CD4-positive, alpha-beta T cell treated with Interleukin-4 for 1 hour (primary cell): ENCODE measurements around the gene C9orf78.

Experiments
- DNase-seq, 2 donors: peaks; one replicate each; pipeline ENCODE4 v3.0.0-alpha.2; 2020 to 2022

C9orf78 gene, protein sequence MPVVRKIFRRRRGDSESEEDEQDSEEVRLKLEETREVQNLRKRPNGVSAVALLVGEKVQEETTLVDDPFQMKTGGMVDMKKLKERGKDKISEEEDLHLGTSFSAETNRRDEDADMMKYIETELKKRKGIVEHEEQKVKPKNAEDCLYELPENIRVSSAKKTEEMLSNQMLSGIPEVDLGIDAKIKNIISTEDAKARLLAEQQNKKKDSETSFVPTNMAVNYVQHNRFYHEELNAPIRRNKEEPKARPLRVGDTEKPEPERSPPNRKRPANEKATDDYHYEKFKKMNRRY

DNA sequence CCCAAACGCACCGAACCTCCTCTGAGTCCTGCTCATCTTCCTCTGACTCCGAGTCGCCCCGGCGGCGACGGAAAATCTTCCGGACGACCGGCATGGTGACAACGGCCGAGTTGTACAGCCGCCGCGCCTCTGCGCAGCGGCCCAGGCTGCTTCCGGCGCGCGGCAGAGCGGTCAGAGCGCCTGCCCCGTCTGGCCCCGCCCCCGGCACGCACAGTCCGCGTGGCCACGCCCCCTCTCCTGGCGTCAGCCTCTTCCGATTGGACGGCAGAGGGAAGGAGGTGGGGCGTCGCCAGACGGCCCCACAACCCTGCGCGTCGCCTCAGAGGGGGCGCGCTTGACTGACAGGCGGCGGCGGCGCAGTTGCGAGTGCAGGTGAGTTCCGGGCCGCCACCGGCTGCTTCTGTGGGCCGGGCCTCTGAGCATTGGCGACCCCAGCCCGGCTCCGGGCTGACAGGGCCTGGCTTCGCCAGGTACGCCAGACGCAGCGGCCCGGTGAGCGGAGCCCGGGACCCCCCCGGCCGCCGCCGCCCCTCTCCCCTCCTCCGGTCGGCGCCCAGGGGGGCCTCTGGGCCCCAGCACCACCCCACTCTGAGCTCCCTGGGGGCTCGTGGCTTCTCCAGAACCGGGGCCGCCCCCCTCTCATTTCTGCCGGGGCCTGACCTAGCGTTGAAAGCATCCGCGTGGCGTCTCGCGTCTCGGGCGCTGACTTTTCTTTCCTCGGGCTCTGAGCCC, at the start of gene C9orf78, which contains the start of gene USP20:
C9orf78 (minus strand) TSS at position 148 of the 732 bp plus-strand sequence; CDS start at position 94, 54 bp downstream.
USP20 (plus strand) TSS at position 331 of the 732 bp plus-strand sequence. CDS start 17,098 bp downstream, outside the sequence.
- DNase-seq, result peak; percentile 96 to 97

DNA sequence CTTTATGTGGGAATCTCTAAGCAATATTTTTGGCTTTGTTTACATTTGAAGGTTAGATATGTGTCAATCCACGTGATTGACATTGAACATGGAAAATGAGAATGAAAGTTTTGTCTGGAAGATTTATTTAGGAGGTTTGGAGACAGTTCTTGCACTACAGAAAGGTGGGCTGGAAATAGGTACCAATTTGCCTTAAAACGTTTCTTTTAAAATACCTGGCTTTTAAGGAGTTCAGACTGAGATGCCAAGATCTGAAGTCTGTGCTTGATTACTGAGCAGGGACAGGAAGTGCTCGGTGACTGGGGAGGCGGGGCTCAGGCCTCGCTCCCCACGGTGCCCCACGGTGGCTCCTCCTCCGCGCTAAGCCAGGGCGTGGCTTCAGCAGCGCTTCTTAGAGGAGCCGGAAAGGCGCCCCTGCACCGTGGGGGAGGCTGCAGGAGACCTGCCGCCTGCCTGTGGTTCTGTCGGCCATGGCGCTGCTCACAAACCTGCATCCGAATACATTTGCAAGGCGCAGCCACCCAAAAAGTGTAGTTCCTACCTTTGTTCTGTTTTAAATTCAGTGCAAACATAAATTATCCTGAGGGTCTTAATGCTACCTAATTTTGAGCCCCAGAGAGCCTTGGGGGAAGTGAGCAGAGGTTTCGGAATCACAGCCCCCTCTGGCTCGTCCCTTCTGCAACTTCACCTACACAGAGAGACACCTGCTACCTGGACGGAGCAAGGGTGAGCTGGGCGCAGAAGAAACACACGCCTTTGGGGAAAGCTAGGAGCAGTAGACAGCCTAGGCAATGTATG, 49.3 kb upstream of the C9orf78 start:
- DNase-seq, result peak; percentile 95

DNA sequence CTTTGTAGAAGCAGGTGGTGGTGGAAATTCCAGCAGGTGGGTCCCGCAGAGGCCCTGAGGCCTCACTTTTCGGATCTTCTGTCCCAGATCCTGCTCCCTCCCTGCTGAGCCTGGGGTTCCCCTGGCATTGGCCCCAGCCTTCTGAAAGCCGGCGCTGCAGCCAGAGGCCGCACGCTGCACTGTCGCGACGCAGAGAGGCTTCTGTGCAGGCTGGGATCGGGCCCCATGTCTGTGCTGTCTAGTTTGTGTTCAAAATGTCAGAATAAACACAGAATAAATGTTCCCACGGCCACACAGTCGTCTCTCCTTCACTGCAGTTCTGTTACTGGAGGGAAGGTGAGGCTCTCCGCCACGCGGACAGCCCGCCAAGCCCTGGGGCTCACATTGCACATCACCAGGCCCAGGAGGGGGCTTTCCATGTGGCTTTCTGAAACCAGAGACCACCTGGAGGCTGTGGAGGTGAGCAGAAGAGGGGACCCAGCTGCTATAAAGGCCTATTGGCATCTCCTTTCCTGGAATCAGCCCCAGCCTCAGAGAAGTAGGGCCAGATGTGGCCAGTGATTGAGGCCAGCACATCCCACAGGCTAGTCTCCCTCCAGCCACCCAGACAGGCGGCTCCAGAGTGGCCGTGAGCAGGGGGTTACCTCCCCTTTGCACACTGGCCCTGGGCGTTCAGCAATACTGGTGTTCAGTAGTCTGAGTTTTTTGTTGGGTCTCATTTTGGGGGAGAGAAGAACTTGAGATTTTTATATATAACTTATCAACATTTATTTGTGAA, 46.7 kb upstream of the C9orf78 start:
- no peak for DNase-seq

DNA sequence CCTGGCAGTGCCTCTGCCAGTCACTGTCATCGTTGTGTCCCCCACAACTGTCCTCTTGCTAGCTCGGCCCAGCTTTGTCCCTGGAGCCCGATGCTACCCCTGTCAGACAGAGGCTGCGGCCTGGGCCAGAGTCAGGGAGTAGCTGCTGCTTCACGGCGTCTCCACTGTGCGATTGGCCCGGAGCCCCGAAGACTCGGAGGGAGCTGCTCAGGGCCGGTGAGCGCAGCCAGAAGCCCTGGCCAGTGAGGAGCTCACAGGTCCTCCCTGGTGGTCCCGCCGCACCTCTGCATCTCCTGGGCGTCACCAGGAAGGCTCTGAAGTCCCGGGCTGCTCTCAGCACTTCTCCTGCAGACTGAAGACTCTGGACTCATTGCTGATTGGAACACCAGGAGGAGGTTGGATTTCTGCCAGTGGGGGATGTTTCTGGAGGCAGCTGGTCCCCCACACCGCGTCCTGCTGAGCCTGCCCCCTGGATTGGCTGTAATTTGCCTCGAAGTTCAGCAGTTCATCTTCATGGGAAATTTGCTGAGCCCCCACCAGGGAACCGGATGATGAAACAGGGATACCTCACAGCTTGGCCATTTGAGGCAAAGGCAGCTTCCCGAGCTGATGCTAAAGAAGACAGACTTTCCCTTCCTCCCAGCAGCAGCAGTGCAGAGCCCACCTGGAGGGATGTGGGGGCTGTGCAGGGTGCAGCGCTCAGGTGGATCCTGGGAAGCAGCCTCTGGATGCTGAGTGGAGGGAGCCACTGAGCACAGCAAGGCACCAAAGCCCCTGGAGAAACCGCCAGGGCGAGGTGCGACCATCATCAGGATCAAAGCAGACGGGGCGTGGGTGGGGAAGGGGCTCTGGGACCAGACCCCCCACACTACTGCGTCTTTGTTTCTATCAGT, 45.8 kb upstream of the C9orf78 start:
- DNase-seq, result no peak

DNA sequence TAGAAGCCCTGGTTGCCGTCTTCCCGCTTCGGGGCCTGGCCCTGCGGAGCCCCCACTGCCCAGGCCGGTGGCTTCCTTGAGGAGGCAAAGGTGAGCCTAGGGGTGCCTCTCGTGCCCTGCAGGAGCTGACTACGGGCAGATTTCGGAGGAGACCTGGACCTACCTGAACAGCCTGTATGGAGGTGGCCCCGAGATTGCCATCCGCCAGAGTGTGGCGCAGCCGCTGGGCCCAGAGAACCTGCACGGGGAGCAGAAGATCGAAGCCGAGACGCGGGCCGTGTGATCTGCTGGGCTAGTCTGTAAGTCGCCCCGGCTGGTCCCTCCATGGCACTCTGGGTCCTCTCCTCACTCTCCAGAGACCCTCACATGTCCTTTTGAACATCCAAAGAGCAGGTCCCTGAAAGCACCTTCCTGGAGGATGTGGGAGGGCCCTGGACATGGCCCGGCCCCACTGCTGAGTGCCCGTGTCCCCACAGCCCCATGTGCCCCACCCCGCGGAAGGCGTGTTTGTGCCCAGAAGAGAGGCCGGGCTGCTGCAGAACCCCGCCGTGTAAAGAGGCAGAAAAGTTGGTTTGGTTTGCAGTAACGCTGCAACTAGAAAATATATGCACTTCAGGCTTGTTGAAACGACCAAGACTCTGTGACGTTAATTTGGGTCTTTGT, 45.0 kb upstream of the C9orf78 start:
- no peak for DNase-seq

DNA sequence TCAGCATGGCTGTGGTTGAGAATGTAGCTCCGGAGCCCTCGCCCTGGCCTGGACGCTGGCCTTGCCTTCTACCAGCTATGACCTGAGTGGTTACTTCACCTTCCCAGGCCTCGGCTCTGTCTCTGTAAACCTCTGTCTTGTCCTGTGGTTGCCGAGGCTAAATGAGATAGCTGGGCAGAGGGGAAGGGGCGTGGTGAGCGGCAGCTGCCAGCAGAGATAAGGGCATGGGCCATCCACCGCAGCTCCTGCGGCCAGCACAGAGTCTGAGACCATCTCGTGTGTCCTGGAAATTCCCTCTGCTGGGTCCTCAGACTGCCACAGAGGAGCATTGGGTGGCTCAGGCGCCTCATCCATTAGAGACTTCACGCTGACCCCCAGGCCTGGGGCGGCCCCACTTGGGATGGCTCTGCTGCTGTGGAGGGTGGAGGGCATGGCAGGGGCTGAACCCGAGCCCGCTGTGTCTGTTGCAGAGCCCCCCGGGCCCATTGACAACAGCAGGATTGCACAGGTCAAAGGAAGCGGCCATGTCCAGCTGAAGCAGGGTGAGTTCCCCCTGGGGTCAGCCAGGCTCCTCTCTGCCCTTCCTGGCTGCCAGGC, 44.1 kb upstream of the C9orf78 start:
- peak in 1 of 2 donors; percentile 38 for DNase-seq

DNA sequence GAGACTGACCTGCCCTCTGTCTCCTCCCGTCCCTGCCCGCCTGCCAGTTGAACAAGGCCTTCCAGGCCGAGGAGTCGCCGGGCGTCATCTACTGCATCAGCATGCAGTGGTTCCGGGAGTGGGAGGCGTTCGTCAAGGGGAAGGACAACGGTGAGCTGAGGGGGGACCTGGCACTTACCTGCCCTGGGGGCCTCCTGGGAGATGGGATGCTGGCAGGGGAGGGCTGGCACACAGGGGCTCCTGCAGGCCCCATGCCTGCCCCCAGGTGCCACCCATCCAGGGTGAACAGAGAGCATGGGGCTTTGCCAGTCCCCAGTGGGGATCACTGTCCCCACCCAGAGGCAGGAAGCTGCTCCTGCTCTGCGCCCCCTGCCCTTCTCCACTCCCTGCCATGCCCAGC, 43.2 kb upstream of the C9orf78 start:
- no peak for DNase-seq

DNA sequence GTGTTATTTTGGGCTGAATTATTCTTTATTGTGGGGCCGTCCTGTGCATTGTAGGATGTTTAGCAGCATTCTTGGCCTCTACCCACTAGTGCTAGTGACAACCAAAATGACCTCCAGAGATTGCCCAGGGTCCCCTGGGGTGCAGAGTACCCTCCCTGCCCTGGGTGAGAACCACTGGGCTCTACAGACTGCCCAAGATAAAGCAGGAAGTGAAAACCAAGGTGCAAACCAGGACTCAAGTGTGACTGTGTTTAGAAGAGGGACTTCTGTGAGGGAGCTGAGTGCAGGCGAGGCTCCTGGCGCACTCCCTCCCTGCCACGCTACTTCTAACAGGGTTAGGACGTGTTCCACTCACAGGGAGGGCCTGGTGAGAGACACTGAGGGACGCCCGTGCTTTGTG, 41.7 kb upstream of the C9orf78 start:
- no peak for DNase-seq

DNA sequence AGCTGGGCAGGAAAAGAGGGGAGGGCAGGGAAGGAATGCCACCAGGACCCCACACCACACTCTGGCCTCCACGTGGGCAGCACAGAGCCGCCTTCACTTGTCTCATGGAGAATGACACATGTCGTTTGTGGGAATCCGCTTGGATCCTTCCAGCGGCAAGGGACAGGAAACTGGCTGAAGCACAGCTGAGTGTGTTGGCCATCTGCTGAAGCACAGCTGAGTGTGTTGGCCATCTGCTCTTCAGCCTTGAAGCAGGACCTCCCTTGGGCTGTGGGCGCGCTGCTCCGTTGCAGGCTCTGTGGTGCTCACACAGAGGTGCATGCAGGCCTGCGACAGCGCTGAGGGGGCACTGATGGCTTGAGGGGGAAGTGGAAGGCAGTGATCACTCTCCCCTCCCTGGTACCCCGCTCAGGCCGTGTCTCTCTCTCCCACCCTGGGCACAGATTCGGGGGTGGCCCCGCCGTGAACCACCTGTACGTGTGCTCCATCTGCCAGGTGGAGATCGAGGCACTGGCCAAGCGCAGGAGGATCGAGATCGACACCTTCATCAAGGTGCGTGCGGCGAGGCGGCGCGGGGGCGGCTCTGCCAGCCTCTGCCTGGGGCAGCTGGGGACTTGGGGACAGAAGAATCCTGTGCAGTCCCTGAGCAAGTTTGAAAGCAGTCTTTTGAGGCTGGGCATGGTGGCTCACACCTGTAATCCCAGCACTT, 40.8 kb upstream of the C9orf78 start:
- no peak for DNase-seq

DNA sequence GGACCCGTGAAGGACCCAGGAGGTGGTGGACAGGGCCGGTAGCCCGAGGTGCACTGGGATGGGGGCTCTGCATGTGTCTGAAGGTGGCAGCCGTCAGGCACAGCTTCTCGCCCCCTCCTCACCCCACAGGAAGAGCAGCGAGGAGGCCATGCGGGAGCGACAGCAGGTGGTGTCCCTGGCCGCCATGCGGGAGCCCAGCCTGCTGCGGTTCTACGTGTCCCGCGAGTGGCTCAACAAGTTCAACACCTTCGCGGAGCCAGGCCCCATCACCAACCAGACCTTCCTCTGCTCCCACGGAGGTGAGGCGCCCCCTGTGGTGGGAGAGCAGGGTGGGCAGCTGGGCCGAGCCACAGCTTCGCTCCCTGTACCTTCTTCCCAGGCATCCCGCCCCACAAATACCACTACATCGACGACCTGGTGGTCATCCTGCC, 40.1 kb upstream of the C9orf78 start:
- no peak for DNase-seq

DNA sequence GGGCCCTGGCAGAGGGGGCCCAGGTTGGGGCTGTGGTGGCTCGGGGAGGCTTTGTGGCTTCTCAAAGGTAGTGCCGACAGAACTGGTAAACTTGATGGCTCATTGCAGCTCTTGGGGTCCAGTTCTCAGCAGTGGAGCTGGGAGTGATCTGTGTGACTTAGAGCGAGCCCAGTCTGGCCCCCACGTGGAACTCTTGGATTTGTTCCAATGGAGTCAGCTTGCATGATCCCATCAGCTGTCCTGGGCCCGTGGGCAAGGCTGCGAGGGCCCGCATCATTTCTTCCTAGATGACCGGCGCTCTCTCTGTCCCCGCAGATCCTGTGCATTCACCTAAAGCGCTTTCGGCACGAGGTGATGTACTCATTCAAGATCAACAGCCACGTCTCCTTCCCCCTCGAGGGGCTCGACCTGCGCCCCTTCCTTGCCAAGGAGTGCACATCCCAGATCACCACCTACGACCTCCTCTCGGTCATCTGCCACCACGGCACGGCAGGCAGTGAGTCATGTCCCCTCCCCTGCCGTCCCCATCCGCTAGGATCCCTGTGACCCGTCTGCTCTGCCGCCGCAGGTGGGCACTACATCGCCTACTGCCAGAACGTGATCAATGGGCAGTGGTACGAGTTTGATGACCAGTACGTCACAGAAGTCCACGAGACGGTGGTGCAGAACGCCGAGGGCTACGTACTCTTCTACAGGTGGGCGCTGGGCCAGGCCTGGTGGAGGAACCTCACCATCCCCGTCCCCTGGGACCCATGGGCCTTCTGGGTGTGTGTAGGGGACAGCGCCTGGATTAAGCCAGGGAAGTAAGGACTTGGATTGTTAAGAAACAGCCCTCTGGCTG, 39.4 kb upstream of the C9orf78 start:
- DNase-seq, result no peak

DNA sequence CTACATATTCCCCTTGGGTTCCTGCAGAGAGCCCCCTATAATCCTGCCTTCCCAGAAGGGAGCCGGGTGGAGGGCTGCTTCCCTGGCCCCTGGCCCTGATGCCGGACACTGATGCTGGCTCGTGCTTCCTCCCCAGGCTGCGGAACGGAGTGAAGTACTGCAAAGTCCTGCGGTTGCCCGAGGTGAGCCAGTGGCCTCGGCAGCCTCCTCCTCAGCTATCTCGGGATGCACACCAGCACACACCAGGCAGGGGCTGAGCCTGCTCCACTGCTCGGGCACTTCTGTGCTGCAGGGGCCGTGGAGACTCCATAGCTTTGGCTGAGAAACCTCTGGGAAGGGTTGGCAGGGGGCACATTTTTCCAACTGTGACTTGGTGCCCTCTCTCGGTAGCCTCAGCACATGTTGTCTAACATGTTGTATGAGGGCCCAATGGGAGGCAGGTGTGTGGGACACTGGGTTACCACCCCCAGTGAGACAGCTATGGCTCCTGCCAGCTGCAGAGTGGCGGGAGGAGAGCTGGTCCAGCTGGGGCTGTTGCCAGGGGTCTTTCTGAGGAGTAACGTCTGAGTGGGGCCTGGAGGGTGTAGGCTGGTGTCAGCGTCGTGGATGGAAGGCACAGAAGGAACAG, 38.6 kb upstream of the C9orf78 start:
- no peak for DNase-seq

DNA sequence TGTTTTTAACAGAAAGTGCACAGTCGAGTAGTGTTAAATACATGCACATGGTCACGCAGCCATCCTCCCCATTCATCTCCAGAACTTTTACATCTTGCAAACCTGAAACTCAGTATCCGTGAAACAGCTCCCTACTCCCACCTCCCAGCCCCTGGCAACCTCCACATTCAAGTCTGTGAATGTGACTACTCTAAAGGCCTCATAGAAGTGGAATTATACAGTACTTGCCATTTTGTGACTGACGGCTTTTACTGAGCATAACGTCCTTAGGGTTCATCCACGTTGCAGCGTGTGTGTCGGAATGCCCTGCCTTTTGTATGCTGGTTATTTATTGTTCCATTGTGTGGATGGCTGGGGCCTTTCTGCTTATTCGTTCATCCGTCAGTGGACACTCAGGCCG, 36.0 kb upstream of the C9orf78 start:
- no peak for DNase-seq

DNA sequence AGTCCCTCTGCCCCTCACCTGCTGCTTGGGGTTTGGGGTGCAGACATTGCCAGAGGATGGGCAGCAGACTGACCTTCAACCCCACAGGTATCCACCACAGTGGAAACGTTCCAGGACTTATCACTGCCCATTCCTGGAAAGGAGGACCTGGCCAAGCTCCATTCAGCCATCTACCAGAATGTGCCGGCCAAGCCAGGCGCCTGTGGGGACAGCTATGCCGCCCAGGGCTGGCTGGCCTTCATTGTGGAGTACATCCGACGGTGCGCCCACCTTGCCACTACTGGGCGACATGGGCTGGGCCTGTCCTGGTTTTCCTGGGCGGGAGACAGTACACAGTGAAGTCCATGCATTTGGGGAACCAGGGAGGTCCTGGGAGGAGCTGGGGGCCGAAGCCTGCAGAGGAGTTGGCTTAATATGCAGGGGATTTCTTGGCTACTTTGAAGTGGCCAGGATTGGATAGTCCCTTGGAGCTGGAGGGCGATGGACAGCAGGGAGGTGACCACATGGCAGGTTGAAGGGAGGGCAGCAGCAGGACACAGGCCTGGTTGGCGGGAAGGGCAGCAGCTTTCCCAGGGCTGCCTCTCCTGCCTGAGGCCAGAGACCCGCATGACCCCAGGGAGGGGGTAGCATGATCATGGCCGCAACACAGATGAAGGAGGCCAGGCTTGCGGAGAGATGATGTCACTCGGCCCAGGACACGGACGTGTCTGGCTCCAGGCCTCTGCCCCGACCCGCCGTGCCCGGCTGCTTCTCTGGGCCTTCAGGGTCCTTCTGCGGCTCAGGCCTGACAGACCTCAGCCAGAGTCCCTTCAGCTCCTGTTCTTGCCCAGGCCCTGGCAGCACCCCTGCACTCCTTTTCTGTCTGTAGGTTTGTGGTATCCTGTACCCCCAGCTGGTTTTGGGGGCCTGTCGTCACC, 34.8 kb upstream of the C9orf78 start:
- no peak for DNase-seq

DNA sequence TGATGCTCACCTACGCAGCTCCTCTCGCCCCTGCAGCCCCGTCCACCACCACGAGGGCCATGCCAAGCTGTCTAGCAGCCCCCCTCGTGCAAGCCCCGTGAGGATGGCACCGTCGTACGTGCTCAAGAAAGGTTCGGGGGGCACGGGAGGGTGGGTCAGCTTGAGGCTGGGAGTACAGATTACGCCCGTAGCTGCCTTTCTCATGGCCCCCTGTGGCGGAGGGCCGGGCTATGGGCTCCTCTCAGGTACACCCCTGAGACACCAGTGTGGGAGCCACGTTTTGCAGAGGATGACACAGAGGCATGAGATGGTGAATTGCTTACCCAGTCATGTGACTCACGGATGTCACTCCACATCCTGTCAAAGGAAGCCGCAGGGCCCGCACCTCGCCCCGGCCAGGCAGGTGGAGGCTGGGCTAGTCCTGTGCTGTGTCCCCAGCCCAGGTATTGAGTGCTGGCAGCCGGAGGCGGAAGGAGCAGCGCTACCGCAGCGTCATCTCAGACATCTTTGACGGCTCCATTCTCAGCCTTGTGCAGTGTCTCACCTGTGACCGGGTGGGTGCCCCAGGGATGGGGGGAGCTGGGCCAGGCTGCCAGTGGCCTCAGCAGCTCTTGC, 33.9 kb upstream of the C9orf78 start:
- peak; percentile 91 to 93 for DNase-seq

DNA sequence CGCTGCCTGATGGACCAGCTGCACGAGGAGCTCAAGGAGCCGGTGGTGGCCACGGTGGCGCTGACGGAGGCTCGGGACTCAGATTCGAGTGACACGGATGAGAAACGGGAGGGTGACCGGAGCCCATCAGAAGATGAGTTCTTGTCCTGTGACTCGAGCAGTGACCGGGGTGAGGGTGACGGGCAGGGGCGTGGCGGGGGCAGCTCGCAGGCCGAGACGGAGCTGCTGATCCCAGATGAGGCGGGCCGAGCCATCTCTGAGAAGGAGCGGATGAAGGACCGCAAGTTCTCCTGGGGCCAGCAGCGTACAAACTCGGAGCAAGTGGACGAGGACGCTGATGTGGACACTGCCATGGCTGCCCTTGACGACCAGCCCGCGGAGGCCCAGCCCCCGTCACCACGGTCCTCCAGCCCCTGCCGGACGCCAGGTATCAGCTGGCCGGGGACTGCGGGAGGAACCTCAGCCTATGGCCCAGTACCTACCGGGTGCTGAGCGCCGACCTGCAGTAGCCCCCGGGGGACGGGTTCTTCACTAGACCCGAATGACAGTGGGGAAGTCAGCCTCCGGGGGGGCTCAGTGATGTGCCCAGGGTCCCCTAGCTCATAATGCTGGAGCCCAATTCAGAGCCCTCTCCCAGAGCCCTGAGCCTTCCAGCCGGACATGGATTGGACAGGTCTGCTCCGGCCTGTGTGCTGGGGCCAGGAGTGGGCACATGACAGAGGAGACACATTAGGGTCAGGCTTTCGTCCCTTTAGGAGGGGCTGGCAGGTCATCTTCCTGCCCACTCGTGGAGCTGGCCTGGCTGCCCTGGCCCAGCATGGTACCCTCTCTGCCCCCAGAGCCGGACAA, 33.2 kb upstream of the C9orf78 start:
- DNase-seq, result no peak
